Activated CD8-positive, alpha-beta memory T cell treated with anti-CD3 and anti-CD28 coated beads, Interleukin-2, amount 50 U/mL, for 24 hours (primary cell): ENCODE results near the gene PSG6.
"Not testable (repeated sequence)": the region's sequence is repeated elsewhere in the genome, so short reads cannot be mapped to it uniquely, and the experiment has no call there.

Experiments
- DNase-seq: peaks from one replicate; pipeline ENCODE4 v3.0.0-alpha.2; 2020; ENCODE audit errors: extremely low read depth

The PSG6 gene

GRCh38 chr19:42853231-42853630, 64.5 kb downstream of the PSG6 start:
- DNase-seq, result not testable (repeated sequence)

GRCh38 chr19:42852821-42853220, 64.9 kb downstream of the PSG6 start:
- not testable (repeated sequence) for DNase-seq
